DOHH2 (cell line): Measurements from ENCODE around the gene CORO2B.

Source experiments
- H3F3A ChIP-seq: fragments of 200-600 bp; sonication (generic), shearing (Covaris generic); 2 replicates; pipeline ENCODE4 v1.6.0; 2016; ENCODE audit warnings: antibody characterized with exemption, mild to moderate bottlenecking; ENCODE audit not compliant: control insufficient read depth, insufficient read depth
- H3K27ac ChIP-seq: fragments of 200-600 bp; sonication (generic); 2 replicates; pipeline ENCODE4 v1.5.1; 2014; ENCODE audit warnings: low read depth, mild to moderate bottlenecking, low read length, moderate library complexity
- H3K27me3 ChIP-seq: fragments of 200-600 bp; sonication (generic); 2 replicates; pipeline ENCODE4 v1.6.1; 2014; ENCODE audit warnings: mild to moderate bottlenecking, low read length, mixed read lengths; ENCODE audit not compliant: control insufficient read depth
- H3K36me3 ChIP-seq: fragments of 200-600 bp; sonication (generic); 2 replicates; pipeline ENCODE4 v1.6.1; 2014; ENCODE audit warnings: mild to moderate bottlenecking, low read length, moderate library complexity, mixed read lengths; ENCODE audit not compliant: control insufficient read depth
- H3K4me1 ChIP-seq: fragments of 200-600 bp; sonication (generic); 2 replicates; pipeline ENCODE4 v1.6.1; 2014; ENCODE audit warnings: mild to moderate bottlenecking, low read length, mixed read lengths; ENCODE audit not compliant: control insufficient read depth
- H3K4me2 ChIP-seq: fragments of 200-600 bp; sonication (generic); 2 replicates; pipeline ENCODE4 v1.6.0; 2014; ENCODE audit warnings: mild to moderate bottlenecking, low read length, moderate library complexity
- H3K4me3 ChIP-seq: fragments of 200-600 bp; sonication (generic); 2 replicates; pipeline ENCODE4 v1.5.1; 2014; ENCODE audit warnings: mild to moderate bottlenecking, low read length, mixed read lengths
- H3K79me2 ChIP-seq: fragments of 200-600 bp; sonication (generic); 2 replicates; pipeline ENCODE4 v1.6.1; 2014; ENCODE audit warnings: mild to moderate bottlenecking, low read length, mixed read lengths; ENCODE audit not compliant: control insufficient read depth
- H3K9me2 ChIP-seq: fragments of 200-600 bp; sonication (generic); replicated peaks from 2 replicates; pipeline ENCODE4 v1.6.1; 2014; ENCODE audit warnings: mild to moderate bottlenecking, low read length, mixed read lengths; ENCODE audit not compliant: control insufficient read depth
- H3K9me3 ChIP-seq: fragments of 200-600 bp; sonication (generic); 2 replicates; pipeline ENCODE4 v1.6.1; 2014; ENCODE audit warnings: antibody characterized with exemption, low read length, mixed read lengths; ENCODE audit not compliant: control insufficient read depth, insufficient read depth
- H4K20me1 ChIP-seq: fragments of 200-600 bp; sonication (generic); 2 replicates; pipeline ENCODE4 v1.6.0; 2014; ENCODE audit warnings: low read depth, mild to moderate bottlenecking, antibody characterized with exemption, low read length, moderate library complexity; ENCODE audit not compliant: control insufficient read depth, insufficient read depth
- EZH2phosphoT487 ChIP-seq: fragments of 200-600 bp; sonication (generic); IDR thresholded peaks from 2 replicates; pipeline ENCODE4 v1.6.1; 2017; ENCODE audit warnings: borderline replicate concordance, mild to moderate bottlenecking, antibody characterized with exemption, low read length, moderate library complexity, mixed read lengths
- TF ChIP-seq, protein P1 (sequence below): fragments of 200-600 bp; sonication (generic); IDR thresholded peaks from one replicate; pipeline ENCODE4 v1.5.1; 2014; ENCODE audit warnings: antibody characterized with exemption, mild to moderate bottlenecking, low read depth, low read length; ENCODE audit not compliant: poor library complexity, severe bottlenecking

CORO2B gene

DNA sequence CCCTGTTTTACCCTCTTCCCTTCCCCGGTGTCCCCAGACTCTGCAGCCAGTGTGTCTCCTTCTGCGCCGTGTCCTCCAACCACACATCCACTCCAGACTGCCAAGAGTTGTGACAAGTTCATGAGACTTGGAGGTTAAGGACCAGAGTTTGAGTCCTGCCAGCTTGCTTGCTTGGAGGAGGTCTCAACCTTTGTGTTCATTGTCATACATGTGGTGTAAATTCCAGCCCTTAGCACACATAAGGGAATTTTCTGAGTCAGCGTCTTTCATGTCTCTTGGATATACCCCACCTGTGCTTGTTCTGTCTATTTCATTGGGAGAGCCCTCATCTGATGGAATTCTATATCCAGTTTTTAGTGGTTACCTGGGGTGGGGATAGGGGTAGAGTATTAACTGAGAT, 13.3 kb downstream of the CORO2B start:
- no peaks in the 10 kb centered on the region for H3K79me2 ChIP-seq
- no peaks in the 10 kb centered on the region for H3K9me3 ChIP-seq

DNA sequence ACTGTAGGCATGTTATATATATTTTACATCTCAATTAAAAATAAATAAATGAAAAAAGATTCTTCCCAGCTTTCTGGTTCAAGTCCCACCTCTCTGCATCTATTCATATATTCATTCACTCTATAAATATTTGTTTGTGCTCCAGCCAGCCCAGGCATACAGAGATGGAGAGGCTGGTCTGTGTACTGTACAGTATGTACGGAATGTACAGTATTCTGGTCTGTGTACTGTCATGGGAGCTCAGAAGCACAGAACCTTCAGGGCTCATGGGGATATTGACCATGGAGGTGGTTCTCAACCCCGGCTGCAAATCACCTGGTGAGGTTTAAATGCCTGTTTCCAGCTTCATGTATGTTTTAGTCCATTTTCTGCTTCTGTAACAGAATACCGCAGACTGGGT, 13.8 kb downstream of the CORO2B start:
- Histone ChIP-seq H3K27me3 (peaks cover 39% of the 10 kb centered on the region), H3K27ac (no peak overlapping the region), H3K79me2 (no peaks in the 10 kb centered on the region), H3K9me3 (no peaks in the 10 kb centered on the region), H3K36me3 (no peaks in the 10 kb centered on the region), H3K4me1 (peaks cover 15% of the 10 kb centered on the region), H3K4me2 (no peak overlapping the region), H3K9me2 (no peaks in the 10 kb centered on the region), H3K4me3 (no peak overlapping the region), H4K20me1 (no peaks in the 10 kb centered on the region), H3F3A (no peaks in the 10 kb centered on the region)
- TF ChIP-seq EZH2phosphoT487, result no peak
- TF ChIP-seq, protein P1, sequence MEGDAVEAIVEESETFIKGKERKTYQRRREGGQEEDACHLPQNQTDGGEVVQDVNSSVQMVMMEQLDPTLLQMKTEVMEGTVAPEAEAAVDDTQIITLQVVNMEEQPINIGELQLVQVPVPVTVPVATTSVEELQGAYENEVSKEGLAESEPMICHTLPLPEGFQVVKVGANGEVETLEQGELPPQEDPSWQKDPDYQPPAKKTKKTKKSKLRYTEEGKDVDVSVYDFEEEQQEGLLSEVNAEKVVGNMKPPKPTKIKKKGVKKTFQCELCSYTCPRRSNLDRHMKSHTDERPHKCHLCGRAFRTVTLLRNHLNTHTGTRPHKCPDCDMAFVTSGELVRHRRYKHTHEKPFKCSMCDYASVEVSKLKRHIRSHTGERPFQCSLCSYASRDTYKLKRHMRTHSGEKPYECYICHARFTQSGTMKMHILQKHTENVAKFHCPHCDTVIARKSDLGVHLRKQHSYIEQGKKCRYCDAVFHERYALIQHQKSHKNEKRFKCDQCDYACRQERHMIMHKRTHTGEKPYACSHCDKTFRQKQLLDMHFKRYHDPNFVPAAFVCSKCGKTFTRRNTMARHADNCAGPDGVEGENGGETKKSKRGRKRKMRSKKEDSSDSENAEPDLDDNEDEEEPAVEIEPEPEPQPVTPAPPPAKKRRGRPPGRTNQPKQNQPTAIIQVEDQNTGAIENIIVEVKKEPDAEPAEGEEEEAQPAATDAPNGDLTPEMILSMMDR, result no peak

More for the DNA sequence above, 13.3 kb downstream of the CORO2B start:
- Histone ChIP-seq H3K27me3 (peaks cover 39% of the 10 kb centered on the region), H3K4me3 (no peak overlapping the region), H3K4me2 (no peak overlapping the region), H3K4me1 (peaks cover 15% of the 10 kb centered on the region), H3K36me3 (no peaks in the 10 kb centered on the region), H3K9me2 (no peaks in the 10 kb centered on the region), H4K20me1 (no peaks in the 10 kb centered on the region), H3K27ac (no peak overlapping the region), H3F3A (no peaks in the 10 kb centered on the region)
- TF ChIP-seq, protein P1, result no peak
- TF ChIP-seq EZH2phosphoT487, result no peak

DNA sequence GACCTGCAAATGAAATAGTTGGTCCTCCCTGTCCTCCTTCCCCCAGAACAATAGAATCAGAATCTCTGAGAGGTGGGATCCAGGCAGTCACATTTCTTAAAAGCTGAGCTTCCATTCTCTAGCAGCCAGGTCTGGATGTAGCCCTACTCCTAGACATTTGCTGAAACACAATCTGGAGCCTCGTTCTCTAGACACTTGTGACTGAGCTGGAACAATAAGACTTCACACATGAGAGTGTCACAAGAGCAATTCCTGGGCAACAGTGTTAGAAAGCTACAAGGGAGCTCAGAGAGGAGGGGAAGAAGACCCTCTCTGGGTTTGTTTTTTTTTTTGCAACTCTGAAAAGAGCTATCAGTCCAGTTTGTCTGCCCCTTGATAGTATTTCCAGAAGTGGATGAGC, 14.5 kb downstream of the CORO2B start:
- Histone ChIP-seq H3K36me3 (no peaks in the 10 kb centered on the region), H3K4me1 (peaks cover 7% of the 10 kb centered on the region), H3K27ac (no peak overlapping the region), H3K9me2 (no peaks in the 10 kb centered on the region), H3K27me3 (peaks cover 37% of the 10 kb centered on the region), H3K4me3 (no peak overlapping the region), H3F3A (no peaks in the 10 kb centered on the region), H3K9me3 (no peaks in the 10 kb centered on the region), H3K4me2 (no peak overlapping the region), H3K79me2 (no peaks in the 10 kb centered on the region), H4K20me1 (no peaks in the 10 kb centered on the region)
- TF ChIP-seq, protein P1, result no peak
- no peak for TF ChIP-seq EZH2phosphoT487
